ENCODE results near the gene HTR1A. TPM values are rescaled to one million over a fixed set of nuclear protein-coding genes. Genes with fewer than 3 reads are reported as not detected.

HTR1A gene
- polyA plus RNA-seq, 2 of the 4 experiments (the other 2 are of a cell fraction) = not detected

DNA sequence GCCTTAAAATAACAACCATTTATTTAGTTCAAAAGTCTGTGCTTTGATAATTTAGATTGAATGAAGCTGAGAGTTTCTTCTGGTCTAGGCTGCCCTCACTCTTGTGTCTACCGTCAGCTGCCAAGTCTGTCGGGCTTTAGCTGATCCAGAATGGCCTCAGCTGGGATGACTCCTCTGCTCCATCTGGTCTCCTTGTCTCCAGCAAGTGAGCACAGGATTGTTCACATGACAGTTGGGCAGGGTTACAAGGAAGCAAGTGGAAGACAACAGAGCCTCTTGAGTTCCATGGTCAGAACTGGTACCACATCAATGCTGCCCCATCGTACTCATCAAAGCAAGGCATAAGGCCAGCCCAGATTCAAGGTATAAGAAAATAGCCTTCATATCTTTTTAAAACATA, 9.0 kb downstream of the HTR1A start:
- no peak overlapping the region for H3K4me3 ChIP-seq
- H3K27ac ChIP-seq = no peak overlapping the region
- FAIRE-seq (no peak), DNase-seq (ENCODE audit: low read depth in 1 of 2, low spot score in 1 of 2) (no peak), ATAC-seq (no peak)
- 35% methylated on average over 3 of the region's 3 CpGs for WGBS (ENCODE audit: missing lambda C conversion rate)
- no peak overlapping the region for H3K4me2 ChIP-seq
- TF ChIP-seq GATA3 (IDR thresholded peaks at IDR 0.05; ENCODE audit: borderline replicate concordance) (no peak), FOSL2 (IDR thresholded peaks at IDR 0.05) (no peak), FOSL2 (CRISPR knock-in tag; IDR thresholded peaks at IDR 0.05) (no peak), POLR2A (IDR thresholded peaks at IDR 0.05; ENCODE audit: low read length) (no peak), KDM5A (IDR thresholded peaks at IDR 0.05) (no peak), CHD4 (IDR thresholded peaks at IDR 0.05; ENCODE audit: borderline replicate concordance) (no peak), BHLHE40 (IDR thresholded peaks at IDR 0.05; ENCODE audit: low read depth, low read length) (no peak), FOSB (CRISPR knock-in tag; IDR thresholded peaks at IDR 0.05) (no peak), HEYL (CRISPR knock-in tag; IDR thresholded peaks at IDR 0.05) (no peak)
- TF ChIP-seq, protein P1, sequence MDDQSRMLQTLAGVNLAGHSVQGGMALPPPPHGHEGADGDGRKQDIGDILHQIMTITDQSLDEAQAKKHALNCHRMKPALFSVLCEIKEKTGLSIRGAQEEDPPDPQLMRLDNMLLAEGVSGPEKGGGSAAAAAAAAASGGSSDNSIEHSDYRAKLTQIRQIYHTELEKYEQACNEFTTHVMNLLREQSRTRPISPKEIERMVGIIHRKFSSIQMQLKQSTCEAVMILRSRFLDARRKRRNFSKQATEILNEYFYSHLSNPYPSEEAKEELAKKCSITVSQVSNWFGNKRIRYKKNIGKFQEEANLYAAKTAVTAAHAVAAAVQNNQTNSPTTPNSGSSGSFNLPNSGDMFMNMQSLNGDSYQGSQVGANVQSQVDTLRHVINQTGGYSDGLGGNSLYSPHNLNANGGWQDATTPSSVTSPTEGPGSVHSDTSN (IDR thresholded peaks at IDR 0.05) = no peak
- ChIA-PET CTCF (interaction anchor here (0.9 kb wide), 1 partner anchor 10 kb away, joined by 6 read pairs; no protein-coding TSS in a partner anchor), POLR2A (no interaction called here)
- H3K4me1 ChIP-seq = no peaks in the 10 kb centered on the region
- H3K9me3 ChIP-seq = no peaks in the 10 kb centered on the region

DNA sequence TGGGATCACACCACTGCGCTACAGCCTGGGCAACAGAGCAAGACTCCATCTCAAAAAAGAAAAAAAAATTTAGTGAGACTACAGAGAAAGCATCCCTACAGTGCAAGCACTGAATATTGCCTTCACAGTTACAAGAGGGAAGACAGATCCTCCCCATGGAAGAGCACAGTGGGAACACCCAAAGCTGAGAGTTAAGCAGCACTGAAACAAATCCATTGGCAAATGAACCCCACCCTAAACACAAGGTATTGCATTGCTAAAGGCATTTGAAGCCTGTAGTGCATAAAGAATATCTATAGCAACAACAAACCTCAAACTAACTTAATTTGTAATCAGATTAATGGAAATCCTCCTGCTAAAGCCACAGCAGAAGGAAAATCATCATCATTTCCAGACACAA, 27.1 kb downstream of the HTR1A start:
- Histone ChIP-seq H3K4me3 (no peak overlapping the region), H3K4me1 (no peaks in the 10 kb centered on the region), H3K27ac (no peak overlapping the region), H3K4me2 (no peak overlapping the region), H3K9me3 (no peaks in the 10 kb centered on the region)
- WGBS (ENCODE audit: missing lambda C conversion rate) = 10% methylated on average over 1 of the region's 1 CpG
- POLR2A ChIA-PET = no interaction called here
- CTCF ChIA-PET = no interaction called here
- no peak for TF ChIP-seq RCOR1 (IDR thresholded peaks at IDR 0.05; ENCODE audit: low read depth, low read length)
- no peak for ATAC-seq
- no peak for DNase-seq (ENCODE audit: low read depth in 1 of 2, low spot score in 1 of 2)
- no peak for FAIRE-seq

DNA sequence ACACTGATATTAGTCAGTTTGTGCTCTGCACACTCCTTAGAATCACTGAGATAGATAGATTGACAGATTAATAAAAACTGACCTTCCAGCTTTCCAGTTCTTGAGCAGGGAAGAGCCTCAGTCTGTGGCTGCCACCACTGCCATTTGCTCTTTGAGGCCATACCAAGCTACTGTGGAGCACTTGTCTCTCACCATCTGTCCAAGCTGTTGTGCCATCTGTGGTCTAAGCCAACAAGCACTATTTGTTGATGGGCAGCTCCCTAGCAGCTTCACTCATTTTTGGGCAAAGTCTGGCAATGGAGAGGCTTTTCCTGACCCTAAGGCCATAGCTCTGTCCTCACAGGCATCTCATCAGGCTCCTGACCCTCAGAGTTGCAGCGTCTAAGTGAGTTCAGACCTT, 30.4 kb downstream of the HTR1A start:
- FAIRE-seq = no peak
- Histone ChIP-seq H3K4me2 (no peak overlapping the region), H3K27ac (no peak overlapping the region), H3K9me3 (no peaks in the 10 kb centered on the region), H3K4me3 (no peak overlapping the region), H3K4me1 (no peaks in the 10 kb centered on the region)
- ChIA-PET CTCF (interaction anchor here (0.6 to 1.1 kb wide), 3 partner anchors 8 to 995 kb away, joined by 3 read pairs; no protein-coding TSS in a partner anchor), POLR2A (no interaction called here)
- 4% methylated on average over 1 of the region's 1 CpG for WGBS (ENCODE audit: missing lambda C conversion rate)
- ATAC-seq = no peak
- no peak for TF ChIP-seq RAD21 (conservative IDR thresholded peaks at IDR 0.05 in 1 of 2, IDR thresholded peaks at IDR 0.05 in 1 of 2)
- no peak for TF ChIP-seq SREBF2 (IDR thresholded peaks at IDR 0.05)
- TF ChIP-seq POLR2A (IDR thresholded peaks at IDR 0.05; ENCODE audit: low read length) = no peak
- TF ChIP-seq MAX (IDR thresholded peaks at IDR 0.05) = no peak
- TF ChIP-seq FOSL2 (IDR thresholded peaks at IDR 0.05) = no peak
- TF ChIP-seq FOSL2 (CRISPR knock-in tag; IDR thresholded peaks at IDR 0.05) = no peak
- TF ChIP-seq EHMT2 (IDR thresholded peaks at IDR 0.05; ENCODE audit: low read depth) = no peak
- no peak for TF ChIP-seq GATA3 (IDR thresholded peaks at IDR 0.05; ENCODE audit: borderline replicate concordance)
- no peak for TF ChIP-seq MAFK (IDR thresholded peaks at IDR 0.05; ENCODE audit: partially characterized antibody)
- TF ChIP-seq, protein P1 (IDR thresholded peaks at IDR 0.05) = no peak
- TF ChIP-seq, protein P2, sequence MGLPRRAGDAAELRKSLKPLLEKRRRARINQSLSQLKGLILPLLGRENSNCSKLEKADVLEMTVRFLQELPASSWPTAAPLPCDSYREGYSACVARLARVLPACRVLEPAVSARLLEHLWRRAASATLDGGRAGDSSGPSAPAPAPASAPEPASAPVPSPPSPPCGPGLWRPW (IDR thresholded peaks at IDR 0.05) = no peak
- no peak for TF ChIP-seq CEBPB (IDR thresholded peaks at IDR 0.05)
- no peak for TF ChIP-seq SMC3 (IDR thresholded peaks at IDR 0.05)
- DNase-seq (ENCODE audit: low read depth in 1 of 2, low spot score in 1 of 2) = no peak

DNA sequence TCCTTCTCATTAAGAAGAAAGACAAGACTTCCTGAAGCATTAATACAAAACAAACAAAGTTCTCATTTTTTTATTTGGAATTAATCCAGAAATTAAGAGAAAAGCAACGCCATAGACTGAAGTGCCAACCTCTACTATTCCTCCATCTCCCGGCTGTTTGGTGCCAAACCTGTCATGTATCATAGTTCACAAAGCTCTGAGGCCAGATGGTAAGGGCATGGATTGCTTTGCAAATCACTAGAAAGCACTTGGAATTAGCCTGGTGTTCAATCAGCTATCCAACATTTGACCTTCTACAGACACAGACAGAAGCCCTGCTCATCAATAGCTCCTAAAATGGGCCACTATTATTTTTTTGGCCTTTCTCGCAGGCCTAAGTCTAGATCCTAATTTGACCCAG, 33.8 kb downstream of the HTR1A start:
- no peak overlapping the region for H3K27ac ChIP-seq
- no peak for DNase-seq (ENCODE audit: low read depth in 1 of 2, low spot score in 1 of 2)
- no peaks in the 10 kb centered on the region for H3K9me3 ChIP-seq
- 1% methylated on average over 3 of the region's 3 CpGs for WGBS (ENCODE audit: missing lambda C conversion rate)
- no peak for TF ChIP-seq CBX2 (IDR thresholded peaks at IDR 0.05; ENCODE audit: borderline replicate concordance, low read depth)
- no peak for TF ChIP-seq FOXS1 (CRISPR knock-in tag; IDR thresholded peaks at IDR 0.05)
- TF ChIP-seq BHLHE40 (IDR thresholded peaks at IDR 0.05; ENCODE audit: low read depth, low read length) = no peak
- TF ChIP-seq, protein P3, sequence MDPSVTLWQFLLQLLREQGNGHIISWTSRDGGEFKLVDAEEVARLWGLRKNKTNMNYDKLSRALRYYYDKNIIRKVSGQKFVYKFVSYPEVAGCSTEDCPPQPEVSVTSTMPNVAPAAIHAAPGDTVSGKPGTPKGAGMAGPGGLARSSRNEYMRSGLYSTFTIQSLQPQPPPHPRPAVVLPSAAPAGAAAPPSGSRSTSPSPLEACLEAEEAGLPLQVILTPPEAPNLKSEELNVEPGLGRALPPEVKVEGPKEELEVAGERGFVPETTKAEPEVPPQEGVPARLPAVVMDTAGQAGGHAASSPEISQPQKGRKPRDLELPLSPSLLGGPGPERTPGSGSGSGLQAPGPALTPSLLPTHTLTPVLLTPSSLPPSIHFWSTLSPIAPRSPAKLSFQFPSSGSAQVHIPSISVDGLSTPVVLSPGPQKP (IDR thresholded peaks at IDR 0.05; ENCODE audit: low read depth, low read length) = no peak
- no peak for TF ChIP-seq RCOR1 (IDR thresholded peaks at IDR 0.05; ENCODE audit: low read depth, low read length)
- no peak for TF ChIP-seq GATA3 (IDR thresholded peaks at IDR 0.05; ENCODE audit: borderline replicate concordance)
- TF ChIP-seq HDAC2 (IDR thresholded peaks at IDR 0.05) = no peak
- TF ChIP-seq MAFK (IDR thresholded peaks at IDR 0.05; ENCODE audit: partially characterized antibody) = no peak
- no peak for TF ChIP-seq RAD21 (conservative IDR thresholded peaks at IDR 0.05 in 1 of 2, IDR thresholded peaks at IDR 0.05 in 1 of 2)
- no peak for FAIRE-seq
- ChIA-PET POLR2A (no interaction called here), CTCF (no interaction called here)
- H3K4me1 ChIP-seq = no peaks in the 10 kb centered on the region
- no peak overlapping the region for H3K4me3 ChIP-seq
- no peak for ATAC-seq
- H3K4me2 ChIP-seq = no peak overlapping the region

All from A549 (cell line).